Stimulated activated CD4-positive, alpha-beta T cell treated with anti-CD3 and anti-CD28 coated beads, TNF-alpha, amount 100 ng/mL, for 48 hours (primary cell): ENCODE measurements around the gene ROBO1.

Experiments used
- DNase-seq, 3 donors: peaks; one replicate each; pipeline ENCODE4 v3.0.0-alpha.2; 2020; ENCODE audit warnings: low read depth in 3 of 3

The ROBO1 gene

DNA sequence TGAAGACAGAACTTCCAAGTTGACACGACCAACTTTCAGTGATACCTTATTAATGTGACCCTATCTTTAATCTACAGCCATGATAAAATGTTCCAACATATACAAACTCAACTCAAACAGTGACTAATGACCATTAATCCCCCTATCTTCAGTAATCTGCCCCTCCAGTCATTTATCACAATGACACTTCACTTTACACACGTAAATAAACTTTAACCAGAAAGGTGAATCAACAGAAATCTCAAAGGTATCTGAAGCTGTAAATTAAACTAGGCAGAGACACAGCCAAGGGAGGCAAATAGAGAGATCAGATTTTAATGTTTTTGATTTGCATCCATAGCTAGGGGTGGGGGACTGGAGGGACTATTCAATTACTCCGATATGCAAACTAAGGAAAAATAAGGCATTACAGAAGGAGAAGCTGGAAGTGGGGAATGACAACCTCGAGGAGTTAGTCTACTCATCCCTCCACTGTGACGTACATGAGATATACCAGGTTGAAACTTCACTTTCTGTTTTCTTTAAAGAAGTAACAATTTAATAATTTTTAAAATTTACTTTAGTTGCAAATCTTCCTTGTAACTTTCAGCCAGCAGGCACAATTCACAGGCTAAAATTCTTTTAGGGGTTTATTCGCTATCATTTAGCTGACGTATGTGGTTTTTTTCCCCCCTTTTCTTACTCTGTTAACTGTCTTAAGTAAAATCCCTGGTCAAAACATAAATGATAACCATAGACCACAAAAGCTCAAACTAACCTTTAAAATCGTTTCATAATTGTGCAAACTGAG lies 751.0 kb downstream of the ROBO1 start:
- no peak for DNase-seq

DNA sequence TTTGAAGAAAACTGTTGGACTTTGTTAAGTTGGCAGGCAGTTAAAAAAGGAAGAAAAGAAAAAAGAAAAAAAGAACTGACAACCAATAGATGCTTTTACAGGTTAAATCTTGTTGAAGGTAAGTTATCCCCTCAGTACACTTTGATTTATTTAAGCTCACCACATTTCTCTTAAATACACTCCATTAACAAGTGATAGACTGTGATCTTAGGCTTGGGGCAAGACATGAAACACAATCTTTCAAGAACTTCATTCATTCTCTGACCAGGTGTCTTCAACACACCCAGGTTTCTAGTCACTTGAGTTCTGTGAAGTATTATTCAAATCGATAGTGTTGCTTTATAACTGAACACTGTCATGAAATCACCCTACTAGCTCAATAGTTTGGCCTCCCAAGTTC lies 751.9 kb downstream of the ROBO1 start:
- no peak for DNase-seq

DNA sequence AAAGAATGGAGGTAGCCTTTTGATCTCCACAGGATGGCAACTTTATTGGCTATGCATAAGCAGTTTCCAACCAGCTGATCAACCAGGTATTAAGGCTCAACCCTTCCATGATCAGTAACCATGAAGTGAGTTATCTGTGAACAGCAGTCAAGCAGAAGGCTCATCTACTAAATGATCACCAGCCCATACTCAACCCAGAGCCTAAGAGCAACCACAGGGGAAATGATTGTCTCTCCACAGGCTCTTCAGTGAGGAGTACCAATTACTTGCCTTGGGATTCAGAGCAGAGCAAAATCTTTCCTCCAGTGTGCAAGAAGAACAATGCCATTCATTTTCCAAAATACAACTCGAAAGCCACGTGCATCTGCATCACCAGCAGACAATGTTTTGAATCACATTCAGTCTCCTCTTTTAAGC lies 754.8 kb downstream of the ROBO1 start:
- no peak for DNase-seq

DNA sequence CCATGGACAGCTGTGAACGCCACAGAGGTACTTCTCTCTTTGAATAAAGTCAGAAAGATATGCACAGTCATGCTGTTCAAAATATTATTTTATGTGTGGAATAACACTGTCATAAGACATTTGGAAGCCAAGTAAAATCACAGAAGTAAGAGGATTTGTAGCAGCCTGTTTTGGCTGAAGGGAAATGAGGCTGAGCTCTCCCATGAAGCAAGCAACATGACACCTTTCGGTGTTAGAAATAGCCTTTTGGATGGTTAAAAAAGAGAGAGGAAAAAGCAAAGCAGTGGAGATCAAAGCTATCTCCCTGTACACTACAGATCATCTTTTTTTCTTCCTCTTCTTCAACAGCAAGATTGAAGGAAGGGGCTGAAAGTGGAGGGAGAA lies 755.3 kb downstream of the ROBO1 start:
- no peak for DNase-seq

DNA sequence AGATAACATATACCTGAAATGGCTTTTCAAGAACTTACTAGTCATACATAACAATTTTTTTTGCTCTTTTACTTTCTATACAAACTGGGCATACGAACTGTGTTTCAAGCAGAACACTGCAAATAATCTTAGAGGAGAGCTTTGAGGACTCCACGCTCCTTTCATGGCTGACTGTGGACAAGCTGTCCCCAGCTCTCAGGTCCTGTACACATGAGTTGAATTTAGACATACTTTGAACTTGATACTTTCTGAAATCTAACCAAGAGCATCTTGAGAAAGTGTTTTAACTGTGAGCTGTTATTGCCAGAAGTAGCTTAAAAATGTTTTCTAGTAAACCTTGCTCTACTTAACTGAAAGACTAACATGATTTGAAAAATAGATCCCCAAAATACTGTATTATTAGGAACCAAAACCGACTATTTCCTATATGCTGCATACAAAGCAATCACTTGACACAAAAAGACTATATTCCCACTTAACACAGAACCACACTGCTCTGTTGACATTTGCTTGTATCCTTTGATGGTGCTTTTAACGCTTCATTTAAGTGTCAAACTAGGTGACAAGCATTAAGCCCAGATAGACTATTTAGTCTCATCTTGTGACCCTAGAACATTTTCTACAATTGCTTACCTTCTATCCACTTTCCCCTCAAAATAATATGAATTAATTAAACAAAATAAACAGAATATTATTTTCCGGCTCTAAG lies 755.8 kb downstream of the ROBO1 start:
- no peak for DNase-seq

DNA sequence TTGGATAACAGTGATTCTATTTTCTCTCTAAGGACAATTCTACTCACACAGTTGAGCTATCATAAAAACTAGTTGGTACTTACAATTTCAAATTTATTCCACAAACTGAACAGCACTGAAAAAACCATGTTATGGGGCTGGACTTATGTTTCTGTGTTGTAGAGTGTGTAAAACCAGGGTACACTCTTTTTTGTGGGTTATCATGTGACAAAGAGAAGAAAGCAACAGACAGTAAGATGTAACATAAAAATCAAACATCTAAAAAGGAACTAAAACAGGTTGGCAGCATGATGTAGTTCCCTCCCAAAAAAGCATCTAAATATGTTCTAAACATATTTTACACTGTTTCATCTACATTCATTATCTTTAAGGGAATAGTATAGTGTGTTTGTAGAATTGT lies 757.9 kb downstream of the ROBO1 start:
- DNase-seq: no peak

DNA sequence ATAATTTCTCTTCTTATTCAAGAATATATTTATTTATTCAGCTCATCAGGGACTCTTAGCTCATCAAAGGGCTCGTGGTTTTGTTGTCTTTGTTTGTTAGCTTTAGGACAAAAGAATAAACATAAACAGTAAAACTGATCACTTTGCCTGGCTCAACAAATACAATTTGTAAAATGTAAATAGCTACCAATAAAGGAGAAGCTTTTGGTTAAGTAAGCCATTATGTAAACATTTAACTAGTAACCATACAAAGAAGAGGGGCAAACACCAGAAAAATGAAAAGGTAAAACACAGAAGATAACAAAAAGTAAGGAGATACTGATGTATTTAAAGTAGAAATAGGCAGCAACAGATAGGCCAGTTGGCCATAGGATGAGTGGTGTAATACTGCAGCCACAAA lies 761.7 kb downstream of the ROBO1 start:
- DNase-seq: no peak

DNA sequence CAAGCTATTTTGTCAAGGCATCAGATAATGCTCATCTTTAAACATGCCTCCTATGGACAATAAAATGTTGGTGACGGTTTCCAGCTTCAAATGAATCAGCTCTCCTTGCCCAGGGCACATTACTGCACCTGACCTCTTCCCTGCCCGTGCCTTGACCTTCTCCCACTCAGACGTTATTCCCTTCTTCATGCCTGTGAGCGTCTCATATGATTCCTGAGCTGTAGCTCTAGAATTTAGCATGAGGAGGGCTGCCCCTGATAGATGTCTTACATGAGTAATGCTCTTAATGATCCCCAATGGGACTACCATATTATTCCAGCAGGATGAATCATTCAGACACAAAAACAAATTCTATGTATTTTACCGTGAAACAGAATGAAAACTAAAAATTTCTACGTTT lies 762.7 kb downstream of the ROBO1 start:
- DNase-seq: no peak

DNA sequence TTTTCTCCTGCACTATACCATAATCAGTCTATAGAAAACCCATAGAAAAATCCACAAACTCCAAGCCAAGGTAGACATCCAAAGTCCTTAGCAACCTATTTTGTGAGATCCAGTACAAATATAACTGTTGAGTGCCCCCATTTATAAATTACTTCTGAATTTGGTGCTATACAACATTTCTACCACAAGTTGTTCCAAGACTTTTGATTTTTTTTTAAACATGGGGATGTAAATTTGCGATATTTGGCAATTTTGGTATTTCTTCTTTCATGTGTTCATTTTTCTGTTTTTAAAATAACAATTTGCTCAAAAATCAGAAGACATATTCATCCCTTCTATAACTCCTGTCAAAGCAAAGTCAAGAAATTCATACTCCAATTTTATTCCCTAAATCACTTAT lies 763.8 kb downstream of the ROBO1 start:
- no peak for DNase-seq

DNA sequence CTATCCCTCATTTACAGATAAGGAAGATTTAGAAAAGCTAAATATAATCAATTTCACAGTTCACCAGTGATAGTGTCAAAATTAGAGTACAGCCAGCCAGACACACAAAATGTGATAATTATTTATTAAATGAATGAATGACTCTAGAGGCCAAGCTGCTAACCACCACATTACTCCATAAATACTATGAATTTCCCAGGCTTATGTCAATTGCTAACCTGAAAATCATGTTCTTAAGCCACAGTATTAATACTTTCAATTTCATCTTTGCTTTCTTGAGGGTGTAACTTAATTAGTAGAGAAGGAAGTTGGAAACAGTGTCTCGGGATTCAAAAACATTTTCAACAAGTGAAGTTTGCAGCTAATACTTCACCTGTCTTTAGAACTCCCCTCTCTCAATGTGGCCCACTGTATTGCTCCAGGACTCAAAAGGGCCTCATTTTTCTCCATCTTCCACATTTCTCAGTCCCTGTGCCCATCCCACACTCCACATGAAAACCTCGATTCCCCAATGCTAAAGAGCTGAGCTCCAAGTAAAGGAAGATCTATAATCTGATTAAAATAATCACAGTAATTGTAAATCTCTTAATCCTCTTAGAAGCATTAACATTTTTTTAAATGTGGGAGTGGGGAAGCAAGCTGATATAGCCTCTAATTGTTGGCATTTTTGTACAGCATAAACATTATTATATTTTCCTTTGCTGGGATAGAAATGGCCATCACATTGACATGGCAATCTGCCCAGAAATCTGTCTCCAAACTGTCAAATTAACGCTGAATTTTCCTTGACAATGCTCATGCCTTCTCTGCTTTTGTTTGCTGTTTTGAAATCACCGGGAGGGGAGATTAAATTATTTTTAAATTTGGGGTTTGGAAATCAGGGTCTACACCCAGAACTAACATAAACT lies 765.1 kb downstream of the ROBO1 start:
- no peak for DNase-seq

DNA sequence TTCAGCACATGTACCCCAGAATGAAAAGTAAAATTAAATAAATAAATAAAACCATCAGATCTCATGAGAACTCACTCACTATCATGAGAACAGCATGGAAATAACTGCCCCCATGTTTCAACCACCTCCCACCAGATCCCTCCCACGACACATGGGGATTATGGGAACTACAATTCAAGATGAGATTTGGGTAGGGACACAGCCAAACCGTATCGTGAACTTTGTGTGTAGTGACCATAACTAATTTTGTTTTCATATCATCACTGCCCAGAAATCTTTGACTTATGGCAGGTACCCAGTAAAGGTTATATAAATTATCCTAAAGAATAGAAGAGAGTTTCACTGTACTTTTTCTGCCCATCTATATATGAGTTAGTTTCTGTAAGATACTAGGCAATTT lies 766.5 kb downstream of the ROBO1 start:
- DNase-seq: no peak

DNA sequence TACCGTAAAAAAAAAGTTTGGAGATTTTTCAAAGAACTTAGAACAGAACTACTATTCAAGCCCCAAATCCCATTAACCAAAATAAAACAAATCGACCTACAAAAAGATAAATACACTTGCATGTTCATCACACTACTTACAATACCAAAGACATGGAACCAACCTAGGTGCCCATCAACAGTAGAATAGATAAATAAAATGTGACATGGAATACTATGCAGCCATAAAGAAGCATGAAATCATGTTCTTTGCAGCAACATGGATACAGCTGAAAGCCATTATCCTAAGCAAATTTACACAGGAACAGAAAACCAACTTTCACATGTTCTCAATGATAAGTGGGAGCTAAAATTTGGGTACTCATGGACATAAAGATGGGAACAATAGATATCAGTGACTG lies 768.7 kb downstream of the ROBO1 start:
- DNase-seq: no peak

DNA sequence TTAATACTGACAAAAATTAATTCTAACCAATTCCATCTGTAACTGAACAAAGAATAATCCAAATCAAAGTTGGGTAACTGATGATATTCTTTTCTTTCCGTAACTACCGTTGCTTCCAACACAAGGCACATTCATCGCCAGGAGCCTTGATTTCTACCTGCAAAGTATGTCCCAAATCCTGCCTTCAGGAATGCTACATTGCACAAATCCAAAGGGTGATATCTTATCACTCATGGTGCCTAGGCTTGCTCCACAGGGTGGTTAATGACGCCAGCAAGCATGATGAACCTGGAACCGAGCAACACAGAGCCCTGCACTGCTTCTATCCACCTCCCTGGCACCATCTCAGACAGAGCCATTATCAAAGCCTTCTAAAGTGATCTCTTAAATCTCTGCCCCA lies 772.7 kb downstream of the ROBO1 start:
- DNase-seq: no peak

DNA sequence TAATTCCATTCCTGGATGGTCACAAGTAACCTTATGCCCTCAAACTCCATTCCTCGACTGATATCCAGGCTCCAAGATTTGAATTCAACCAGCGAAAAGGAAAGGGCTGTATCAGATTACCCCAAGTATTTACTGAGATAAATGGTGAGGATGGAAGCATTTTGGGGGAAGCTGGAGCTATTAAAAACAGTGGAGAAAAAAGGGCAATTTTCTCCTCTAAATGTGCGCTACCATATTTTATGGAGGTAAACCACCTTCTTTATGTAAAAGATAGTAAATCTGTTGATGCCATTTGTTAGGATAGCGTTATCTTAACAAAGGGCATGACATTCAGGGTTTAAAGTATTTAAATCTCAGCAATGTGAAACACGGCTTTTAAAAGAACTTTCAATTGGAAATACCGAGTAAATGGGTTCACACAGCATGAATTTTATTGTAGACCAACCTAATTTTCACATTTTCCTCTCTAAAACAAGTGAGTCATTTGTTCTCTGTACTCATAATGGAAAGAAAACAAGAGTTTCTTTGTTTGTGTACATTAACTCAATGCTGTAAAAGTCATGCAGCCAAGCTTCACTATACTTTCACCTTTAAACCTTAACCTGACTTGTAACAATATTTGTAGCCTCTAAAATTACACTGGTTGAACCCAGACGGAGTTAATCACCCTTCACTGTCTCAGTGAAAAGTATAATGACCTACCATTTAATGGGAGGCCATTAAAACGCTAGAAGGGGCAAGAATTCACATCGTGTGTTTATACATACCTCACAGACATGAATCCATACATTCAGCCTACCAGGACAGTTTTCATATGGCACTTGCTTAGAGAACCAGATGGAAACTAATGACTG lies 773.4 kb downstream of the ROBO1 start:
- DNase-seq: no peak

DNA sequence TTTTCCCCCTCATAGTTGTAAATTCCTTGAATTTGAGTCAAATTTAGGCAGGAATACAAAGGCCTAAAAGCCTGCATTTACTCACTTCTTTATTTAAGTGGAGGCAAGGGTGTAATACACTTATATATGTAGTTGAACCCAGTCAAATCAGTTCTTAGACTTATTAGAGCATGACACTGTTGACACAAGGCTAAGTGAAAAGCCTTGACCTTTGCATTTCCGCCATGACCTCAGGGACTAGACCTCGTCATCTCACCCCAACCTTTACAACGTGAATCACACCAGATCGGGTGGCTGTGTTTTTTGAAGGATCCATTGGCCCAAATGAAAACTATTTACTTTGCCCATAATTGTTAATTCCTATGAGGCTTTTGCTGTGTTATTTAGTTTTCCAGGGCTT lies 774.4 kb downstream of the ROBO1 start:
- DNase-seq: no peak

DNA sequence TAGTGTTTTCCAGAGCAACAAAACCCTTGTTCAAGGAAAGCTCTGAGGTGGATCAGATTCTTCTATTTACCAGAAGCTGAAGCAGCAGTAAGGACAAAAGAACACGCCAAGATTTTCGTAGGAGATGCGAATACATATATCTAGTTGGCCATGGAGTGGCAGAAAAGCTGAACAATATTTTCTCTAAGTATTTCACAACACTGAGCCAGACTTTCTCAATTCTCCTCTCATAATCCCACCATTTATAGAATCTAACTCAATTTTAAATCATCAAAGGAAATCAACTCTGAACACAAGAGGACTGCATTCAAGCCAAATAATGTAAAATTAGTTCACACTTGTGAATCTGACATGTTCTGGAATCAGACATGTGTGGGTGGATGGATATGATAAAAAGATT lies 775.0 kb downstream of the ROBO1 start:
- no peak for DNase-seq

DNA sequence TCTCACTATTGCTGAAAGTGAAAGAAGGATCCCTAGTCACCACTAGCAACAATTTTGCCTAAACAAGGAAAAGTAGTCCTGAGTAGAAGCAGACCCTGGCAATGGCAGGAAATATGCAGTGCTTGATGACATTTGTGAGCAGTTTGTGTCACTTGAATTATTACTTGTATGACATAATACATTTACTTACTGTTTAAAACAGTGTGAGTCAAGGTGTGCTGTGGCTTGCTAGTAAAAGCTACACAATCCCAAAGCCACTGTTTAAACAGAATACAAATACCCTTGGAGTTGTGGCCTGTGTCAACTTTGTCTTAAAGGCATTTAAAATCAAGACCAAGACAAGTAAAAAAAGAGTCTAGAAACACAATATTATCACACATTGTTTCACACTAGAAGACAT lies 775.4 kb downstream of the ROBO1 start:
- DNase-seq: no peak

DNA sequence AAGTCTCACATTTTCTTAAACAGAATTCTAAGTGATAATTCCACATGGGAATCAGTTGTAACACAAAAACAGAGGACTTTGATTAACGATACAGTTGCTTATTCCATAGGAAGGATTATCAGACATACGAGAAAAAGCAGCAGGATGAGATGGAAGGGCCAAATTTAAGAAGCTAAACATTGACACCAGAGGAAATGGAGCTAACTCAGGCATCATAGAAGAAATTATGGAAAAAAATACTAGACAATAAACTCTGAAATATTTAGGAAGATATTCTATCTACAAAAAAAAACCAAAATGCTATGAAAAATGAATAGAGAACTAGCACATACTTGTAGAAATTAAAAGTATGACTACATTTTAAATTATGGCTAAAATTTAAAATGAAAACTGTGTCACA lies 776.1 kb downstream of the ROBO1 start:
- DNase-seq: no peak

DNA sequence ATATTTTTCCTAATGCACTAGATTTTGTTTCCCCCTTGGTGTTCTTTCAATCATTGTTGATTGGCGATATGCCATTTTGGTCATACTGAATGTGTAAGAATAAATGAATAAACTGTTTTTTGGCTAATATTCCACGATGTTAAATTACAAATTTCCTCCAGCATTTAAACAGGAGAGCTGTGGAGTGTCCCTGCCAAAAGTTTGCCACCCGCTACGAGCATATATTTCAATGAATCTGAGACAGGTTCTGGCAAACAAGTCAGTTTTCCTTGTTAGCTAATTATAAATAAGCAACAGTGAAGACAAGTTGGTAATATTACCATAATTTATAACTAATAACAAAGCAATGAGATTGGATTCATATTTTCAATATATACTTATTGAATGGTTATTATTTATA lies 777.6 kb downstream of the ROBO1 start:
- no peak for DNase-seq

DNA sequence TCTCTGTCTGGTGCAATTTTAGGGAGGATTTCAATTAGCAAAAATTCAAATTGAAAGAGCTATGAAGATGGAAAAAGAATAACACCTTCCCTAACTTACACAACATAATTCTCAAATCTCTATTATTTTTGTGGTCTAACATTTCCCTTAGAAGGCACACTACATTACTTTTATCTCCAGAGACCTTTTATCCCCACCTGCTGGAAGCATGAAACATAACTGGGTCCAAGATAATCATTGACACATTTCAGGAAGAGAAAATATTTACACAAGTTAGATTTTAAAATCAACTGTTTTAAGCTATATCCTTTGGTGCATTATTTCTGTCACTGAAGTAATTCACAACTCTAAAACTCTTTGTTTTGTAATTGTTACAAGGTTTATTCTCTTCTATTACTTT lies 779.5 kb downstream of the ROBO1 start:
- no peak for DNase-seq

DNA sequence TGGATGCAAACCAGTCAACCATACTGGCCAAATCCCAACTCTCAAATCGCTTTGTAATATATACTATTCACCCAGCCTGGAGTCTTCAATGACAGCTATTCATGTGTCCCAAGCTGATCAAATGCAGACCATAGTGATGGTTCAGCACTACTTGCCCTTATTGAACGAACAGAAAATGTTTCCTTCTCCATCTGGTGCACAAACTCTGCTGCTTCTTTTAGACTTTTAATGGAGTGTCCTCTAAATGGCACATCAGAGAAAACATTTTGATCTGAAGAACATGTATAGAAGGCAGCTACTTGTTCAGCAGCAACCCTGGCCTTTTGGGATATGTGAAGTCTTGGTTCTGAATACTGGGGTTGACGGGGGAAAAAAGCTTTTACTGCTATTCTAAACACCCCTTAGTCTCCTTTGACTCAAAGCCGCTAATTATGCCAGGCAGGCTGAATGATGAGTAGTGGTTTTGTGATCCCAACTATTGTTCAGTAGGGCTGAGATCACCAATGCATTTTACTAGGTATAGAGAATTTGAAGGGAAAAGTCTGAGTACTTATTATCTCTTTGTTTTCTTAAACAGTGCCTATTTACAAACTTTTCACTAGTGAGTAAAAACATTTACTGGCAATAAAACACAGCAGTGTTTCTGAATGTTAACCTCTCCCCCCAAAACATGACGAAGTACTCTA lies 781.2 kb downstream of the ROBO1 start:
- DNase-seq: no peak
